Coronary artery (tissue), 2 donors: ENCODE measurements around the gene KIF26B.

Experiments used
- DNase-seq: peaks from one replicate; pipeline ENCODE4 v3.0.0-alpha.2; 2017; ENCODE audit warnings: low spot score
- H3K27ac ChIP-seq, 2 donors: fragments of 200-600 bp; sonication (generic); one replicate each; pipeline ENCODE4 v1.5.1; 2016 to 2019
- H3K4me3 ChIP-seq: fragments of 200-600 bp; sonication (generic); 2 replicates; pipeline ENCODE4 v1.5.1; 2016; ENCODE audit warnings: mild to moderate bottlenecking, moderate library complexity
- CTCF ChIP-seq: fragments of 200-600 bp; sonication (generic); IDR thresholded peaks from one replicate; pipeline ENCODE4 v1.5.1; 2019; ENCODE audit warnings: antibody characterized with exemption

Gene KIF26B

GRCh38 chr1:245488346-245489129, 333.8 kb downstream of the KIF26B start:
- no peak for TF ChIP-seq CTCF
- DNase-seq = no peak
- no peak overlapping the region for H3K27ac ChIP-seq
- H3K4me3 ChIP-seq = no peak overlapping the region

- no peak overlapping the region for H3K4me3 ChIP-seq
Measured at GRCh38 chr1:245489838-245490237, 335.1 kb downstream of the KIF26B start.

GRCh38 chr1:245493029-245493428, 338.2 kb downstream of the KIF26B start:
- no peak for DNase-seq
- Histone ChIP-seq H3K27ac (no peak overlapping the region), H3K4me3 (no peak overlapping the region)
- TF ChIP-seq CTCF = no peak

More at GRCh38 chr1:245489838-245490237, 335.1 kb downstream of the KIF26B start:
- no peak for DNase-seq
- no peak for TF ChIP-seq CTCF
- H3K27ac ChIP-seq = no peak overlapping the region

- no peak overlapping the region for H3K4me3 ChIP-seq
- no peak overlapping the region for H3K27ac ChIP-seq
- DNase-seq = no peak
- TF ChIP-seq CTCF = no peak
Measured at GRCh38 chr1:245495681-245496080, 340.9 kb downstream of the KIF26B start.

- TF ChIP-seq CTCF = no peak
- no peak for DNase-seq
- Histone ChIP-seq H3K4me3 (no peak overlapping the region), H3K27ac (no peak overlapping the region)
Measured at GRCh38 chr1:245500546-245500945, 345.8 kb downstream of the KIF26B start.

GRCh38 chr1:245501633-245502032, 346.8 kb downstream of the KIF26B start:
- no peak for TF ChIP-seq CTCF
- no peak for DNase-seq
- Histone ChIP-seq H3K27ac (no peak overlapping the region), H3K4me3 (no peak overlapping the region)

- no peak for DNase-seq
Measured at GRCh38 chr1:245503548-245503947, 348.8 kb downstream of the KIF26B start.

More at GRCh38 chr1:245503548-245503947, 348.8 kb downstream of the KIF26B start:
- TF ChIP-seq CTCF = no peak
- Histone ChIP-seq H3K27ac (no peak overlapping the region), H3K4me3 (no peak overlapping the region)
